HCT116 (cell line): ENCODE data around the gene HSF2BP. TPM values are rescaled to one million over a fixed set of nuclear protein-coding genes. Genes with fewer than 3 reads are reported as not detected.

Source experiments
- ATAC-seq: fragments of 200-7000 bp; cut with Tn5 transposase; 2 replicates; pipeline ENCODE4 v1.9.1; 2020; ENCODE audit warnings: mild to moderate bottlenecking, moderate library complexity
- BruUV-seq: library from RNA; stranded (reverse); fragments of 400-500 nt; replicated peaks from 2 replicates; lab custom pipeline; 2021; lab: Mats Ljungman, UMichigan
- CTCF ChIA-PET: fragments of 300-600 bp; sonication (Branson Sonifier 250); formaldehyde crosslinking; loops from one replicate; lab custom pipeline; 2021; ENCODE audit warnings: antibody characterized with exemption; lab: Charles Lee
- POLR2A ChIA-PET: fragments of 300-600, 350-600 bp; sonication (Branson Sonifier 250); formaldehyde crosslinking; loops from one replicate; lab custom pipeline; 2021; ENCODE audit warnings: antibody characterized with exemption; lab: Charles Lee
- RAD21 ChIA-PET, 2 experiments: fragments of 300-600 bp; sonication (Branson Sonifier 250); formaldehyde crosslinking; loops; one replicate each; lab custom pipeline; 2023; ENCODE audit warnings: low total read pairs in 2 of 2; ENCODE audit not compliant: uncharacterized antibody in 2 of 2, unreplicated experiment in 2 of 2, low non-redundant PET in 1 of 2; lab: Charles Lee
- DNase-seq: peaks from one replicate; pipeline ENCODE4 v3.0.0-alpha.2; 2010; ENCODE audit warnings: low read depth, low spot score
- H2AFZ ChIP-seq: fragments of 200-600 bp; shearing (Covaris generic), sonication (generic); 2 replicates; pipeline ENCODE4 v1.6.1; 2017; ENCODE audit warnings: low read depth, mixed run types, mixed read lengths, antibody characterized with exemption, low read length; ENCODE audit not compliant: poor library complexity, severe bottlenecking
- H3K27ac ChIP-seq: 2 replicates; pipeline ENCODE4 v1.5.1; 2012; ENCODE audit warnings: low read depth, low read length
- H3K27me3 ChIP-seq: fragments of 200-600 bp; sonication (generic); 2 replicates; pipeline ENCODE4 v1.6.1; 2016; ENCODE audit warnings: mixed run types, low read length, mixed read lengths; ENCODE audit not compliant: insufficient read depth
- H3K36me3 ChIP-seq, 2 experiments: fragments of 200-500 bp in 1 of 2; fragments of 200-600 bp in 1 of 2; sonication (Bioruptor generic) in 1 of 2; sonication (generic) in 1 of 2; 2 replicates each; pipeline versions ENCODE4 v1.5.1 to v1.6.1; 2014 to 2016; ENCODE audit warnings: low read length in 2 of 2, inconsistent platforms in 1 of 2, mixed read lengths in 1 of 2, mixed run types in 1 of 2; ENCODE audit not compliant: insufficient read depth in 2 of 2, control insufficient read depth in 1 of 2
- H3K4me1 ChIP-seq, 2 experiments: fragments of 200-600 bp in 1 of 2; sonication (generic) in 1 of 2; 2 replicates each; pipeline versions ENCODE4 v1.5.1 to v1.6.1; 2012 to 2017; ENCODE audit warnings: low read length in 2 of 2, inconsistent platforms in 1 of 2, mild to moderate bottlenecking in 1 of 2, mixed read lengths in 1 of 2, mixed run types in 1 of 2, moderate library complexity in 1 of 2; ENCODE audit not compliant: insufficient read depth in 2 of 2, control insufficient read depth in 1 of 2
- H3K4me2 ChIP-seq: fragments of 200-600 bp; sonication (generic); 2 replicates; pipeline ENCODE4 v1.6.1; 2017; ENCODE audit warnings: mixed run types, low read length, mixed read lengths
- H3K4me3 ChIP-seq, 2 experiments: fragments of 200-600 bp in 1 of 2; sonication (generic) in 1 of 2; replicated peaks in 1 of 2; 2 replicates each; pipeline ENCODE4 v1.5.1; 2011 to 2016; ENCODE audit warnings: low read length in 2 of 2, control low read depth in 1 of 2, low read depth in 1 of 2, mild to moderate bottlenecking in 1 of 2, mixed read lengths in 1 of 2, mixed run types in 1 of 2
- H3K79me2 ChIP-seq: fragments of 200-600 bp; sonication (generic); 2 replicates; pipeline ENCODE4 v1.6.1; 2017; ENCODE audit warnings: mild to moderate bottlenecking, mixed run types, low read length, moderate library complexity, mixed read lengths; ENCODE audit not compliant: insufficient read depth
- H3K9ac ChIP-seq: fragments of 200-600 bp; sonication (generic); 2 replicates; pipeline ENCODE4 v1.6.1; 2016; ENCODE audit warnings: low read length, mixed read lengths
- H3K9me2 ChIP-seq: fragments of 200-600 bp; sonication (generic), shearing (Covaris generic); 2 replicates; pipeline ENCODE4 v1.6.1; 2017; ENCODE audit warnings: mixed run types, mild to moderate bottlenecking, moderate library complexity; ENCODE audit not compliant: insufficient read depth
- H3K9me3 ChIP-seq, 2 experiments: fragments of 200-500 bp in 1 of 2; fragments of 200-600 bp in 1 of 2; sonication (Bioruptor generic) in 1 of 2; sonication (generic) in 1 of 2; 2 replicates each; pipeline ENCODE4 v1.6.1; 2014 to 2017; ENCODE audit warnings: low read length in 2 of 2, mixed read lengths in 2 of 2, inconsistent platforms in 1 of 2, low read depth in 1 of 2, mild to moderate bottlenecking in 1 of 2, mixed run types in 1 of 2, moderate library complexity in 1 of 2; ENCODE audit not compliant: control insufficient read depth in 1 of 2, insufficient read depth in 1 of 2
- H4K20me1 ChIP-seq: fragments of 200-600 bp; sonication (generic), shearing (Covaris generic); 2 replicates; pipeline ENCODE4 v1.6.1; 2017; ENCODE audit warnings: mixed run types, mild to moderate bottlenecking, moderate library complexity; ENCODE audit not compliant: insufficient read depth
- CBX3 ChIP-seq: IDR thresholded peaks from 2 replicates; pipeline ENCODE4 v1.6.1; 2012; ENCODE audit warnings: low read depth
- CEBPB ChIP-seq: IDR thresholded peaks from 2 replicates; pipeline ENCODE4 v1.6.1; 2012; ENCODE audit warnings: low read depth
- ELF1 ChIP-seq: IDR thresholded peaks from 2 replicates; pipeline ENCODE4 v1.6.1; 2012; ENCODE audit warnings: low read depth, borderline replicate concordance
- EZH2phosphoT487 ChIP-seq: fragments of 200-600 bp; IDR thresholded peaks from 2 replicates; pipeline ENCODE4 v1.6.1; 2018; ENCODE audit warnings: antibody characterized with exemption, borderline replicate concordance
- JUND ChIP-seq: IDR thresholded peaks from 2 replicates; pipeline ENCODE4 v1.6.1; 2012
- SIN3A ChIP-seq: IDR thresholded peaks from 2 replicates; pipeline ENCODE4 v1.6.1; 2012; ENCODE audit warnings: low read depth
- SP1 ChIP-seq: IDR thresholded peaks from 2 replicates; pipeline ENCODE4 v1.6.1; 2012; ENCODE audit warnings: low read depth
- TCF7L2 ChIP-seq: IDR thresholded peaks from 2 replicates; pipeline ENCODE4 v1.7.0; 2011; ENCODE audit warnings: borderline replicate concordance, inconsistent platforms; ENCODE audit not compliant: insufficient read depth, insufficient read length; ENCODE audit errors: extremely low read depth
- YY1 ChIP-seq: IDR thresholded peaks from 2 replicates; pipeline ENCODE4 v1.6.1; 2011; ENCODE audit warnings: low read length, low read depth, moderate library complexity, mild to moderate bottlenecking; ENCODE audit not compliant: insufficient replicate concordance; ENCODE audit errors: extremely low read depth
- ZNF274 ChIP-seq: fragments of 200-500 bp; sonication (Bioruptor generic); IDR thresholded peaks from 2 replicates; pipeline ENCODE4 v1.6.1; 2014; ENCODE audit warnings: mild to moderate bottlenecking, low read depth, low read length, inconsistent platforms
- intact Hi-C: fragments of 100-400 bp; cut with micrococcal nuclease; formaldehyde crosslinking; loops from 2 replicates; pipeline ENCODE4 v1.10.0; 2022
- total RNA-seq: library from RNA; stranded (reverse); gene quantifications from one replicate; pipeline ENCODE4 v1.2.1, GENCODE V29; 2021; ENCODE audit not compliant: unreplicated experiment
- TF ChIP-seq, protein P1 (sequence below): IDR thresholded peaks from 2 replicates; pipeline ENCODE4 v1.6.1; 2012
- TF ChIP-seq, protein P2 (sequence below): IDR thresholded peaks from 2 replicates; pipeline ENCODE4 v1.6.1; 2012; ENCODE audit warnings: low read depth

Gene HSF2BP
- total RNA-seq, 1 experiment from 2014 or later, result 0.59 TPM

DNA sequence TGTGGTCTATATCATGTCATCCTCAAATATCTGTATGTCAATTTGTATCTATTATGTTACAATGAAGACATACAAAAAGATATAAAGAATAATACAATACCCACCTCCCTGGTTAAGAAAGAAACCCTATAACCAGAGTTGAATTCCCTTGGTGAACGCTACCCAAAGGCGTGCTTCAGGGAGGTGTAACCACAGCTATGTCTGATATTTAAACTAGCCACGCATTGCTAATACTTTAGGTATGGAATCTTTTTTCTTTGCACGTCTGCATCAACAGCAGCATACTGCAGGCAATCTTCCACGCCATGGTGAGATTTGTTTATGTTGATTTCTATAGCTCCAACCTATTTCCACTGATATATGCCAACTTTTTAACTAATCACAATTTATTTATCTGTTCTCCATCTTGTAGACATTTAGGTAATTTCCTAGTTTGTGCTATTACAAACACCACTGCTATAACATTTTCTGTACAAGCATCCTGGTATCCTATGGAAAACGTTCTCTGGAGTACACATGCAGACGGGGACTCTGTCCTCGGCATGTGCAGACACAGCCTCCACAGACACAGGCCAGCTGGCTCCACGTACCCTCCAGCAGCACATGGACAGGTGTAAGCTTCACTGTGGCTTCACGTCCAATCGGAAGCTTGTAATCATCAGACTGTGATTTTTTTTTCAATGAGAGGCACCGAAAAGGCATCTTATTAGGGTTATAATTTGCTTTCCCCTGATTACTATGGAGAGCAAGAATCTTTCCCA lies 58.5 kb downstream of the HSF2BP start:
- Histone ChIP-seq H3K4me2 (peak overlapping the region; percentile 51), H2AFZ (peak overlapping the region; percentile 20), H3K9me2 (no peaks in the 10 kb centered on the region), H3K27ac (no peak overlapping the region), H3K36me3 (no peaks in the 10 kb centered on the region), H3K79me2 (no peaks in the 10 kb centered on the region), H3K4me3 (no peak overlapping the region), H3K27me3 (no peaks in the 10 kb centered on the region), H4K20me1 (no peaks in the 10 kb centered on the region), H3K4me1 (peaks cover 3 to 26% of the 10 kb centered on the region in 2 experiments; a peak in 3 of 4 replicates), H3K9me3 (no peaks in the 10 kb centered on the region), H3K9ac (no peak overlapping the region)
- RAD21 ChIA-PET, result no interaction called here
- intact Hi-C loops, result no loop called here
- DNase-seq, result no peak
- TF ChIP-seq ELF1, result no peak
- TF ChIP-seq EZH2phosphoT487, result no peak
- no peak for TF ChIP-seq TCF7L2
- TF ChIP-seq SIN3A, result no peak
- TF ChIP-seq CEBPB, result no peak
- TF ChIP-seq, protein P1, sequence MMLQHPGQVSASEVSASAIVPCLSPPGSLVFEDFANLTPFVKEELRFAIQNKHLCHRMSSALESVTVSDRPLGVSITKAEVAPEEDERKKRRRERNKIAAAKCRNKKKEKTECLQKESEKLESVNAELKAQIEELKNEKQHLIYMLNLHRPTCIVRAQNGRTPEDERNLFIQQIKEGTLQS, result no peak
- no peak for TF ChIP-seq ZNF274
- no peak for TF ChIP-seq SP1
- TF ChIP-seq YY1, result no peak
- TF ChIP-seq, protein P2, sequence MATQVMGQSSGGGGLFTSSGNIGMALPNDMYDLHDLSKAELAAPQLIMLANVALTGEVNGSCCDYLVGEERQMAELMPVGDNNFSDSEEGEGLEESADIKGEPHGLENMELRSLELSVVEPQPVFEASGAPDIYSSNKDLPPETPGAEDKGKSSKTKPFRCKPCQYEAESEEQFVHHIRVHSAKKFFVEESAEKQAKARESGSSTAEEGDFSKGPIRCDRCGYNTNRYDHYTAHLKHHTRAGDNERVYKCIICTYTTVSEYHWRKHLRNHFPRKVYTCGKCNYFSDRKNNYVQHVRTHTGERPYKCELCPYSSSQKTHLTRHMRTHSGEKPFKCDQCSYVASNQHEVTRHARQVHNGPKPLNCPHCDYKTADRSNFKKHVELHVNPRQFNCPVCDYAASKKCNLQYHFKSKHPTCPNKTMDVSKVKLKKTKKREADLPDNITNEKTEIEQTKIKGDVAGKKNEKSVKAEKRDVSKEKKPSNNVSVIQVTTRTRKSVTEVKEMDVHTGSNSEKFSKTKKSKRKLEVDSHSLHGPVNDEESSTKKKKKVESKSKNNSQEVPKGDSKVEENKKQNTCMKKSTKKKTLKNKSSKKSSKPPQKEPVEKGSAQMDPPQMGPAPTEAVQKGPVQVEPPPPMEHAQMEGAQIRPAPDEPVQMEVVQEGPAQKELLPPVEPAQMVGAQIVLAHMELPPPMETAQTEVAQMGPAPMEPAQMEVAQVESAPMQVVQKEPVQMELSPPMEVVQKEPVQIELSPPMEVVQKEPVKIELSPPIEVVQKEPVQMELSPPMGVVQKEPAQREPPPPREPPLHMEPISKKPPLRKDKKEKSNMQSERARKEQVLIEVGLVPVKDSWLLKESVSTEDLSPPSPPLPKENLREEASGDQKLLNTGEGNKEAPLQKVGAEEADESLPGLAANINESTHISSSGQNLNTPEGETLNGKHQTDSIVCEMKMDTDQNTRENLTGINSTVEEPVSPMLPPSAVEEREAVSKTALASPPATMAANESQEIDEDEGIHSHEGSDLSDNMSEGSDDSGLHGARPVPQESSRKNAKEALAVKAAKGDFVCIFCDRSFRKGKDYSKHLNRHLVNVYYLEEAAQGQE, result no peak
- no peak for TF ChIP-seq CBX3
- no peak for TF ChIP-seq JUND
- CTCF ChIA-PET, result interaction anchor here (0.8 kb wide), 1 partner anchor 11 kb away, joined by 3 read pairs; no protein-coding TSS in a partner anchor
- no TSS peak for BruUV-seq
- peak; percentile 74 for ATAC-seq
- POLR2A ChIA-PET, result no interaction called here
